ENCODE measurements around the gene DNAJB1. TPM values are rescaled to one million over a fixed set of nuclear protein-coding genes. Genes with fewer than 3 reads are reported as not detected.

Gene DNAJB1
- total RNA-seq, 3 donors from 2014 or later, result 104 to 110 (median 107) TPM

Small RNAs within 50 kb of the gene (microRNA-seq; reads per million reads assigned to microRNA genes)
- 1.6 reads per million for gene MIR639

Other genes starting within 250 kb of the DNAJB1 start
- 100 to 1,000 TPM in 2 of 3 donors, 10 to 100 TPM in 1; 92.7 to 130 (median 127) TPM for gene ADGRE5, start 137.0 kb downstream of the DNAJB1 start, total RNA-seq
- 10 to 100 TPM; 56.9 to 85.5 (median 66.5) TPM for gene DDX39A, start 99.1 kb downstream of the DNAJB1 start, total RNA-seq
- 100 to 1,000 TPM in 1 of 3 donors, 10 to 100 TPM in 2; 30.1 to 117 (median 42.0) TPM for gene PKN1, start 85.1 kb downstream of the DNAJB1 start, total RNA-seq
- 1 to 10 TPM in 1 of 3 donors, under 1 TPM in 2; 0.41 to 1.2 (median 0.63) TPM for gene PTGER1, start 43.0 kb downstream of the DNAJB1 start, total RNA-seq
- gene GIPC1, start 22.3 kb downstream of the DNAJB1 start, total RNA-seq, result 100 to 1,000 TPM; 199 to 374 (median 300) TPM
- 100 to 1,000 TPM in 2 of 3 donors, 10 to 100 TPM in 1; 94.4 to 155 (median 141) TPM for gene TECR, start 11.2 kb upstream of the DNAJB1 start, total RNA-seq
- 100 to 1,000 TPM; 172 to 255 (median 241) TPM for gene NDUFB7, start 53.7 kb upstream of the DNAJB1 start, total RNA-seq
- gene CLEC17A, start 64.7 kb upstream of the DNAJB1 start, total RNA-seq, result under 1 TPM in 2 of 3 donors, not detected in 1; 0.29 to 0.34 TPM
- under 1 TPM in 1 of 3 donors, not detected in 2; 0.24 TPM for gene ADGRE3, start 156.4 kb upstream of the DNAJB1 start, total RNA-seq
- gene ZNF333, start 171.7 kb upstream of the DNAJB1 start, total RNA-seq, result 10 to 100 TPM in 2 of 3 donors, 1 to 10 TPM in 1; 8.7 to 25.9 (median 10.7) TPM

All from mucosa of descending colon (tissue), 3 donors.